WTC11 (cell line): Measurements from ENCODE around the gene SPHKAP. TPM values are rescaled to one million over a fixed set of nuclear protein-coding genes. Genes with fewer than 3 reads are reported as not detected.

Experiments used
- ATAC-seq: fragments of 200-7000 bp; cut with Tn5 transposase; 2 replicates; pipeline ENCODE4 v1.10.0; 2021; ENCODE audit warnings: mild to moderate bottlenecking, moderate library complexity
- CTCF ChIA-PET: fragments of 300-600 bp; sonication (Branson Sonifier 250); formaldehyde crosslinking; loops from one replicate; lab custom pipeline; 2021; ENCODE audit warnings: antibody characterized with exemption; lab: Charles Lee
- POLR2A ChIA-PET: fragments of 350-600 bp; sonication (Branson Sonifier 250); formaldehyde crosslinking; loops from one replicate; lab custom pipeline; 2021; ENCODE audit warnings: antibody characterized with exemption; lab: Charles Lee
- DNase-seq: peaks from one replicate; pipeline ENCODE4 v3.0.0; 2021; ENCODE audit warnings: low spot score
- H3K27ac Mint-ChIP-seq: 2 replicates; pipeline ENCODE4 v1.8.0; 2021; ENCODE audit warnings: mixed read lengths
- H3K27me3 Mint-ChIP-seq: 2 replicates; pipeline ENCODE4 v1.8.0; 2021; ENCODE audit warnings: low read depth, mild to moderate bottlenecking, moderate library complexity, mixed read lengths
- H3K36me3 Mint-ChIP-seq: 2 replicates; pipeline ENCODE4 v1.8.0; 2021; ENCODE audit warnings: mixed read lengths
- H3K4me1 Mint-ChIP-seq: 2 replicates; pipeline ENCODE4 v1.8.0; 2022; ENCODE audit warnings: mixed read lengths
- H3K4me3 Mint-ChIP-seq: 2 replicates; pipeline ENCODE4 v1.8.0; 2021; ENCODE audit warnings: mild to moderate bottlenecking, moderate library complexity, mixed read lengths
- H3K9me3 Mint-ChIP-seq: 2 replicates; pipeline ENCODE4 v1.8.0; 2021; ENCODE audit warnings: mixed read lengths
- ELF4 ChIP-seq: sonication (generic); formaldehyde crosslinking; IDR thresholded peaks from 2 replicates; pipeline ENCODE4 v1.8.1; 2022; ENCODE audit warnings: low read depth, mild to moderate bottlenecking, moderate library complexity, missing genetic modification reagents
- ESRRA ChIP-seq: sonication (generic); formaldehyde crosslinking; IDR thresholded peaks from 2 replicates; pipeline ENCODE4 v1.8.1; 2022; ENCODE audit warnings: mild to moderate bottlenecking, missing genetic modification reagents, borderline replicate concordance
- ETV6 ChIP-seq: sonication (generic); formaldehyde crosslinking; IDR thresholded peaks from 2 replicates; pipeline ENCODE4 v1.8.1; 2022; ENCODE audit warnings: mild to moderate bottlenecking, missing genetic modification reagents
- GRHL2 ChIP-seq: fragments of 250-450 bp; sonication (Bioruptor Pico); IDR thresholded peaks from 2 replicates; pipeline ENCODE4 v1.8.0; 2022; ENCODE audit warnings: mild to moderate bottlenecking, moderate library complexity; ENCODE audit not compliant: insufficient replicate concordance, severe bottlenecking
- GTF2I ChIP-seq: fragments of 250-450 bp; sonication (Bioruptor Pico); conservative IDR thresholded peaks from 2 replicates; pipeline ENCODE4 v1.4.0; 2021; ENCODE audit warnings: mild to moderate bottlenecking
- HMGA2 ChIP-seq: fragments of 250-450 bp; sonication (Bioruptor Pico); IDR thresholded peaks from 2 replicates; pipeline ENCODE4 v1.4.0; 2021; ENCODE audit warnings: mild to moderate bottlenecking, moderate library complexity
- NFE2L1 ChIP-seq: sonication (generic); formaldehyde crosslinking; IDR thresholded peaks from 2 replicates; pipeline ENCODE4 v1.8.1; 2023; ENCODE audit warnings: missing genetic modification reagents
- PREB ChIP-seq: sonication (generic); formaldehyde crosslinking; IDR thresholded peaks from 2 replicates; pipeline ENCODE4 v1.8.1; 2022; ENCODE audit warnings: mild to moderate bottlenecking, missing genetic modification reagents, moderate library complexity, borderline replicate concordance
- RELA ChIP-seq: sonication (generic); formaldehyde crosslinking; IDR thresholded peaks from 2 replicates; pipeline ENCODE4 v1.8.1; 2022; ENCODE audit warnings: missing genetic modification reagents, mild to moderate bottlenecking, borderline replicate concordance
- RORB ChIP-seq: fragments of 250-450 bp; sonication (Bioruptor Pico); IDR thresholded peaks from 2 replicates; pipeline ENCODE4 v1.9.0; 2021; ENCODE audit warnings: mild to moderate bottlenecking
- SMAD3 ChIP-seq: sonication (generic); formaldehyde crosslinking; IDR thresholded peaks from 2 replicates; pipeline ENCODE4 v1.8.0; 2022; ENCODE audit warnings: missing genetic modification reagents, mild to moderate bottlenecking, borderline replicate concordance
- SP1 ChIP-seq: sonication (generic); formaldehyde crosslinking; conservative IDR thresholded peaks from 2 replicates; pipeline ENCODE4 v1.8.1; 2022; ENCODE audit warnings: missing genetic modification reagents
- USF1 ChIP-seq: sonication (generic); formaldehyde crosslinking; IDR thresholded peaks from 2 replicates; pipeline ENCODE4 v1.8.0; 2022; ENCODE audit warnings: mild to moderate bottlenecking, missing genetic modification reagents
- USF2 ChIP-seq: sonication (generic); formaldehyde crosslinking; IDR thresholded peaks from 2 replicates; pipeline ENCODE4 v1.8.1; 2023; ENCODE audit warnings: mild to moderate bottlenecking, missing genetic modification reagents, moderate library complexity
- ZBTB21 ChIP-seq: sonication (generic); formaldehyde crosslinking; IDR thresholded peaks from 2 replicates; pipeline ENCODE4 v1.8.1; 2023; ENCODE audit warnings: mild to moderate bottlenecking, missing genetic modification reagents, borderline replicate concordance
- ZNF138 ChIP-seq: sonication (generic); formaldehyde crosslinking; conservative IDR thresholded peaks from 2 replicates; pipeline ENCODE4 v1.8.1; 2022; ENCODE audit warnings: mild to moderate bottlenecking, moderate library complexity, missing genetic modification reagents
- ZNF232 ChIP-seq: sonication (generic); formaldehyde crosslinking; IDR thresholded peaks from 2 replicates; pipeline ENCODE4 v1.8.0; 2022; ENCODE audit warnings: mild to moderate bottlenecking, missing genetic modification reagents
- ZNF263 ChIP-seq: sonication (generic); formaldehyde crosslinking; IDR thresholded peaks from 2 replicates; pipeline ENCODE4 v1.8.1; 2022; ENCODE audit warnings: low read depth, mild to moderate bottlenecking, moderate library complexity, missing genetic modification reagents
- total RNA-seq: library from RNA; stranded (reverse); gene quantifications from 3 replicates; pipeline ENCODE4 v1.2.3, GENCODE V29; 2021
- TF ChIP-seq, protein P1 (sequence below): fragments of 250-450 bp; sonication (Bioruptor Pico); IDR thresholded peaks from 2 replicates; pipeline ENCODE4 v2.1.2; 2022; ENCODE audit warnings: mild to moderate bottlenecking, moderate library complexity
- TF ChIP-seq, protein P2 (sequence below): sonication (generic); formaldehyde crosslinking; conservative IDR thresholded peaks from 2 replicates; pipeline ENCODE4 v1.8.1; 2022; ENCODE audit warnings: mild to moderate bottlenecking, missing genetic modification reagents
- TF ChIP-seq, protein P3 (sequence below): sonication (generic); formaldehyde crosslinking; IDR thresholded peaks from 2 replicates; pipeline ENCODE4 v1.8.1; 2023; ENCODE audit warnings: mild to moderate bottlenecking, missing genetic modification reagents

Gene SPHKAP
- total RNA-seq, 1 experiment from 2014 or later = not detected

- TF ChIP-seq ELF4 (CRISPR knock-in tag) (no peak), RORB (no peak), PREB (CRISPR knock-in tag) (no peak), SP1 (CRISPR knock-in tag) (no peak)
- DNase-seq (no peak), ATAC-seq (no peak)
- Mint-ChIP-seq H3K27ac (no peak overlapping the region), H3K36me3 (no peaks in the 10 kb centered on the region), H3K4me1 (no peaks in the 10 kb centered on the region), H3K27me3 (no peaks in the 10 kb centered on the region), H3K9me3 (no peaks in the 10 kb centered on the region), H3K4me3 (no peak overlapping the region)
- ChIA-PET CTCF (no interaction called here), POLR2A (no interaction called here)
Measured at GRCh38 chr2:228107846-228108245, 73.6 kb downstream of the SPHKAP start.

- TF ChIP-seq GRHL2 (CRISPR knock-in tag) (no peak), ETV6 (CRISPR knock-in tag) (no peak), USF2 (no peak), RELA (CRISPR knock-in tag) (no peak), GTF2I (CRISPR knock-in tag) (no peak), SMAD3 (CRISPR knock-in tag) (no peak), ZNF263 (CRISPR knock-in tag) (no peak), NFE2L1 (CRISPR knock-in tag) (no peak), ZNF138 (CRISPR knock-in tag) (no peak), ZBTB21 (CRISPR knock-in tag) (no peak)
- TF ChIP-seq, protein P1, sequence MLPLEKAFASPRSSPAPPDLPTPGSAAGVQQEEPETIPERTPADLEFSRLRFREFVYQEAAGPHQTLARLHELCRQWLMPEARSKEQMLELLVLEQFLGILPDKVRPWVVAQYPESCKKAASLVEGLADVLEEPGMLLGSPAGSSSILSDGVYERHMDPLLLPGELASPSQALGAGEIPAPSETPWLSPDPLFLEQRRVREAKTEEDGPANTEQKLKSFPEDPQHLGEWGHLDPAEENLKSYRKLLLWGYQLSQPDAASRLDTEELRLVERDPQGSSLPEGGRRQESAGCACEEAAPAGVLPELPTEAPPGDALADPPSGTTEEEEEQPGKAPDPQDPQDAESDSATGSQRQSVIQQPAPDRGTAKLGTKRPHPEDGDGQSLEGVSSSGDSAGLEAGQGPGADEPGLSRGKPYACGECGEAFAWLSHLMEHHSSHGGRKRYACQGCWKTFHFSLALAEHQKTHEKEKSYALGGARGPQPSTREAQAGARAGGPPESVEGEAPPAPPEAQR (CRISPR knock-in tag) = no peak
- ChIA-PET POLR2A (interaction anchor here (0.6 kb wide), 1 partner anchor 1840 kb away, joined by 3 read pairs; no protein-coding TSS in a partner anchor), CTCF (no interaction called here)
- Mint-ChIP-seq H3K27me3 (no peaks in the 10 kb centered on the region), H3K36me3 (no peaks in the 10 kb centered on the region), H3K4me3 (no peak overlapping the region), H3K4me1 (no peaks in the 10 kb centered on the region), H3K27ac (no peak overlapping the region), H3K9me3 (0 out of 2 replicates have a peak, but pooled peaks cover 4% of the 10 kb centered on the region)
- ATAC-seq (no peak), DNase-seq (no peak)
Measured at GRCh38 chr2:228105526-228106250, 75.8 kb downstream of the SPHKAP start.

DNA sequence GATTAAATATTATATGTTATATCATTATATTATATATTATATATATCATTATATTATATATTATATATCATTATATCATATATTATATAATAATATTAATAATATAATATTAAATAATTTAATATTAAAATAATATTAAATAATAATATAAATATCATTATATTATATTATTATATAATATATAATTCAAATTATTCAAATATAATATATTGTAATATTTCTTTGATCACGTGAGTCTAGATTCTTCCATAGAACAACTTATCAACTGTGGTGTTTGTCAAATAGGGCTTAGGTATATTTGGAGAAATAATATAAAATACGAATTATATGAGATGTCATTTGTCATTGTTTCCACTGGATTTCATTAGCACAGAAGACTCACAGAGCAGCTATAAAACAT lies 77.3 kb downstream of the SPHKAP start:
- ATAC-seq (no peak), DNase-seq (no peak)
- Mint-ChIP-seq H3K9me3 (peaks cover 14% of the 10 kb centered on the region), H3K36me3 (no peaks in the 10 kb centered on the region; the same call in 1 of the 2 replicates), H3K4me3 (no peak overlapping the region), H3K27ac (no peak overlapping the region), H3K4me1 (no peaks in the 10 kb centered on the region), H3K27me3 (no peaks in the 10 kb centered on the region)
- TF ChIP-seq HMGA2 = peak; percentile 95
- TF ChIP-seq USF1 = no peak
- TF ChIP-seq, protein P2, sequence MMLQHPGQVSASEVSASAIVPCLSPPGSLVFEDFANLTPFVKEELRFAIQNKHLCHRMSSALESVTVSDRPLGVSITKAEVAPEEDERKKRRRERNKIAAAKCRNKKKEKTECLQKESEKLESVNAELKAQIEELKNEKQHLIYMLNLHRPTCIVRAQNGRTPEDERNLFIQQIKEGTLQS = no peak
- TF ChIP-seq ESRRA (CRISPR knock-in tag) = no peak
- no peak for TF ChIP-seq ZNF232
- TF ChIP-seq, protein P3, sequence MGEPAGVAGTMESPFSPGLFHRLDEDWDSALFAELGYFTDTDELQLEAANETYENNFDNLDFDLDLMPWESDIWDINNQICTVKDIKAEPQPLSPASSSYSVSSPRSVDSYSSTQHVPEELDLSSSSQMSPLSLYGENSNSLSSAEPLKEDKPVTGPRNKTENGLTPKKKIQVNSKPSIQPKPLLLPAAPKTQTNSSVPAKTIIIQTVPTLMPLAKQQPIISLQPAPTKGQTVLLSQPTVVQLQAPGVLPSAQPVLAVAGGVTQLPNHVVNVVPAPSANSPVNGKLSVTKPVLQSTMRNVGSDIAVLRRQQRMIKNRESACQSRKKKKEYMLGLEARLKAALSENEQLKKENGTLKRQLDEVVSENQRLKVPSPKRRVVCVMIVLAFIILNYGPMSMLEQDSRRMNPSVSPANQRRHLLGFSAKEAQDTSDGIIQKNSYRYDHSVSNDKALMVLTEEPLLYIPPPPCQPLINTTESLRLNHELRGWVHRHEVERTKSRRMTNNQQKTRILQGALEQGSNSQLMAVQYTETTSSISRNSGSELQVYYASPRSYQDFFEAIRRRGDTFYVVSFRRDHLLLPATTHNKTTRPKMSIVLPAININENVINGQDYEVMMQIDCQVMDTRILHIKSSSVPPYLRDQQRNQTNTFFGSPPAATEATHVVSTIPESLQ = no peak
- POLR2A ChIA-PET = no interaction called here
- CTCF ChIA-PET = no interaction called here
